Ramos (cell line): ENCODE measurements around the gene CALML6.
"Not testable (repeated sequence)": the region's sequence is repeated elsewhere in the genome, so short reads cannot be mapped to it uniquely, and the experiment has no call there.

Experiments
- in situ Hi-C: fragments of 300-500 bp; cut with MboI; formaldehyde crosslinking; loops from one replicate; pipeline ENCODE4 v1.14.3; 2022; ENCODE audit warnings: low sequenced_read_pairs; ENCODE audit not compliant: unreplicated experiment

CALML6 gene, protein sequence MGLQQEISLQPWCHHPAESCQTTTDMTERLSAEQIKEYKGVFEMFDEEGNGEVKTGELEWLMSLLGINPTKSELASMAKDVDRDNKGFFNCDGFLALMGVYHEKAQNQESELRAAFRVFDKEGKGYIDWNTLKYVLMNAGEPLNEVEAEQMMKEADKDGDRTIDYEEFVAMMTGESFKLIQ

GRCh38 chr1:1914971-1915692, at the start of gene CALML6:
CALML6 (plus strand) TSS chr1:1915260; CDS start chr1:1915281, 21 bp downstream.
- in situ Hi-C loops, result no loop called here

DNA sequence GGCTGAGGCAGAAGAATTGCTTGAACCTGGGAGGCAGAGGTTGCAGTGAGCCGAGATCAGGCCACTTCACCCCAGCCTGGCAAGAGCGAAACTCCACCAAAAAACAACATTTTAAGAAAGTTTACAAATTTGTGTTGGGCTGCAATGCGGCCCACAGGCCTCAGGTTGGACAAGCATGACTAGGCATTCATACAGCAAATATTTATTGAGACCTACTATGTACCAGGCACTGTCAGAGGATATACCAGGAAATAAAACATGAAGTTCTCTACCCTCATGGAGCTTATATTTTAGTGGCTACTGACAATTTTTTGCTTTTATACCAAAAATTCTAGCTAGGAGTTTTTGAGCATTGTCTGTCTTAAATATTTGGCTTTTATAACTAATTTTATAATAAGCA, 47.9 kb upstream of the CALML6 start:
- in situ Hi-C loops, result no loop called here

DNA sequence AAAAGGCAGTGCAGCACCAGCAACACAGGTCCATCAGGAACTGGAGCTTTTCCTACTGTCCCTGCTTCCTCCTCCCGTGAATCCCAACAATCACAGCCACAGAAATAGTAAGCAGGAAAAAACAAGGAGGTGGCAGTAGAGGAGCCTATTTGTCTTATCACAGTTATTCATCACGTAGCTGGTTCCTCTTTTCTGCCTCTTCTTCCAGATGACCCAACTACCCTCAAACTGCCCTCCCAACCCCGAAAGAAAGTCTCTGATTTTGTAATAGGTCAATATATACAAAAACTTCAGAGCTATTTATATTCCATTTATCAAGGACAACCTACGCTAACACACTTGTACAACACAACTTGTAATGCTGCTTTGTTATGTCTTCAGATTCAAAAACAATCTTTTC, 45.6 kb upstream of the CALML6 start:
- in situ Hi-C loops, result no loop called here

GRCh38 chr1:1872329-1872994, 42.6 kb upstream of the CALML6 start:
- in situ Hi-C loops, result no loop called here

- in situ Hi-C loops, result no loop called here
These were observed 41.9 kb upstream of the CALML6 start for GRCh38 chr1:1873186-1873585.

GRCh38 chr1:1874901-1875300, 40.2 kb upstream of the CALML6 start:
- in situ Hi-C loops, result no loop called here

GRCh38 chr1:1875932-1876331, 39.1 kb upstream of the CALML6 start:
- in situ Hi-C loops, result no loop called here

GRCh38 chr1:1876335-1876930, 38.6 kb upstream of the CALML6 start:
- in situ Hi-C loops, result no loop called here

DNA sequence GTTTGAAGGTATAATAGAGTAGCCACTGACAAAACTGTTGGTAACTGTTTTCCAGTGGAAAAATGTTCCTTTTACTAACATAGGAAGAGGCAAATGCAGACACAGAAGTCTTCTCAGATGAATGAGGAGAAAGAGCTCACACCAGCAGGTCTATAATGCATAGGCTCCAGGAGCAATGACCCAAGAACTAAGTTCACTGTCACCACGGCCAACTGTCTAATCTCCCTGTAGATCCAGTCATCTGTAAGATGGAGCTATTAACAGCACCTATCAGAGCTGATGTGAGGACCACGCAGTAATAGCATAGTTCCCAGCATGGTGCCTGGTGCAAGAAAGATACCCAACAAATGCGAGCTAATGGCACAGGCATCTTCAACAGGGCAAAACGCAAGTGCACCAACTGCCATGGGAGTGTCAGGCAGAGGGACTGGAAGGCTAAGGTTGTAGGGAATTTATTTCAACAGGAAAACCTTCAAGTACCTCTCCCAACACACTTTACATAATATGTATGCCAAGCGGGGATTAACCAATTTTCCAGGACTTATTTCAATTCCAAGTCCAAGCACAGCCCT, 37.1 kb upstream of the CALML6 start:
- in situ Hi-C loops, result no loop called here

DNA sequence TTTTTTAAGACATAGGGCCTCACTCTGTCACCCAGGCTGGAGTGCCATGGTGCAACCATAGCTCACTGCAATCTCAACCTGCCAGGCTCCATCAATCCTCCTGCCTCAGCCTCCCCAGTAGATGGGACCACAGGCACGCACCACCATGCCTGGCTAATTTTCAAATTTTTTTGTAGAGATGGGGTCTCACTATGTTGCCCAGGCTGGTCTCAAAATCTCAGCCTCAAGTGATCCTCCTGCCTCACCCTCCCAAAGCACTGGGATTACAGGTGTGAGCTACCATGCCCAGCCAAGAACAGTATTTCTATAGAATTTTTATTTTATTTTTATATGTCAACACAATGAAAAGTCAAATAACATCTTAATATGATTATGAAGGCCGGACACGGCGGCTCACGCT, 35.1 kb upstream of the CALML6 start:
- in situ Hi-C loops, result no loop called here

- in situ Hi-C loops, result no loop called here
These were observed 34.3 kb upstream of the CALML6 start for GRCh38 chr1:1880617-1881312.

GRCh38 chr1:1881727-1882126, 33.3 kb upstream of the CALML6 start:
- in situ Hi-C loops, result no loop called here

- in situ Hi-C loops, result no loop called here
These were observed 31.8 kb upstream of the CALML6 start for GRCh38 chr1:1883092-1883873.

GRCh38 chr1:1883890-1884289, 31.2 kb upstream of the CALML6 start:
- in situ Hi-C loops, result not testable (repeated sequence)

GRCh38 chr1:1889090-1889750, 25.8 kb upstream of the CALML6 start:
- in situ Hi-C loops, result no loop called here

DNA sequence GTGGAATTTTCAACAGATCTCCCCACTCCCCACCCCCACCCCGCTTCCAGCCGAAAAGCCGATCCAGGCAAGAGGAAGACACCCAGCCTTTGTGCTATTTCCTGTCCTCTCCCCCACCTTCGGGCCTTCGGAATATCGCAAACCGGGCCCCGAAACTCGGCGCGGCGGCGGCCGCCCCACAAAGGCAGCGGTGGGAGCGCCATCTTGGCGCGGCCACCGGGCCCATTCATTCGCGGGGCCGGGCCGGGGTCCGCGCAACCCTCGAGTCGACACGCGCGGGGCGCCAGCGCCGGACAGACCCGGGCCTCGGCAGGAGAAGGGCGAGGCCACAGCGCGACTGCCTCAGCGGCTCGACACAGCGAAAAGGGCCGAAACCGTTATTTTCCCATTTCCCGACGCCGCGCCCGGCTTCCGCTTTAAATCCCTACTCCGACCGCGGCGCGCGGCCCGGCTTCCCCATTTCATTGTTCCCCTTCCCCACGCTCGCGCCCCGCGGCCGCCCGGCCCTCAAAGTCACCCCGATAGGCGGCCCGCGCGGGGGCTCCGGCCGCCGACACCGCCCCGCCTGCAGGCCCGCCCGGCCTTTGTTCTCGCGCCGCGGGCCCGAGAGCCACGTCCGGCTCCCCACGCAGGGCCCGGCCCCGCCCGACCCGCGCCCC, 25.1 kb upstream of the CALML6 start:
- in situ Hi-C loops, result no loop called here

DNA sequence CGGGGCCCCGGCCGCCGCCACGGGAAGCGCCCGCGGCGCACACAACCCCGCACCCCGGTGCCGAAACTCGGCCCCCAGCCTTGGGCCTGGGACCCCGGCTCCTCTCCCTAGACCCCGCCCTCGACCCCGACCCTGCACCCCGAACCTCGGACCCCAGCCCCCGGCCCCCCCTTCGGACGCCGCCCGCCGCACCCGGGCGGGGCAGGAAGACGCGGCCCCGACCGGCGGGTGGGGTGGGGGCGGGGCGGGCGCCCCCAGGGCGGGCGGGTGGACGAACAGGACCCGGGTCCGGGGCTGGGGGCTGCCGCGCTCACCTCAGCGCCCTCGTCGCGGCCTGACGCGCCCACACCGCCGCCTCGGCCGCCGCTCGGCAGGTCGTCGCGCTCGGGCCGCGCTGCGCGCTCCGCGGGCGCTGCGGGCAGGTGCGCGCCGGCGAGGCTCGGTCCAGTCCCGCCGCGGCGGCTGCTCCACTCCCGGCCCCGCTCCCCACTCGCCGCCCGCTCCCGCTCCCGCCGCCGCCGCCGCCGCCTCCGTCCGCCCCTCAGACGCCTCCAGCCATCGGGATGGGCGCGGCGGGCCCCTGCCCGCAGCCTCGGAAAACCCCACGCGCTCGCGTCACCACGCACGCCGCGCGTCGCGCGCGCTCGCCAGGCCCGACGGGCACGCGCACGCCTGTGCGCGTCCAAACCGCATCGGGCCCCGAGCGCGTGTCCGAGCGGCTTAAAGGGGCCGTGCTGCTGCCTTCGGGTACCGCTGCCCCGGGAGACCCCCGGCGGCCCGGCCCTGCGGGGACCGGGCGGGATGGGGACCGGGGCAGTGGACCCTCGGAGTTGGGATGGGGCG, 24.3 kb upstream of the CALML6 start, which contains the start of gene GNB1:
Gene GNB1 (minus strand): TSS at position 582 of the 843 bp plus-strand sequence. CDS start 65,634 bp downstream, outside the sequence.
- in situ Hi-C loops, result no loop called here
